ENCODE results near the gene TFF2.

The TFF2 gene

GRCh38 chr21:42317826-42318746 lies 32.7 kb downstream of the TFF2 start:
- DNase-seq = no peak

GRCh38 chr21:42317341-42317741 lies 33.5 kb downstream of the TFF2 start:
- no peak for DNase-seq

GRCh38 chr21:42316891-42317290 lies 33.9 kb downstream of the TFF2 start:
- DNase-seq = no peak

- no peak for DNase-seq
Measured at GRCh38 chr21:42315296-42315891, 35.4 kb downstream of the TFF2 start, which contains the start of gene TFF3. Gene TFF3 (minus strand): TSS chr21:42315409. CDS start chr21:42315374, 35 bp downstream.

GRCh38 chr21:42314616-42315295 lies 36.0 kb downstream of the TFF2 start:
- no peak for DNase-seq

GRCh38 chr21:42313501-42313969 lies 37.3 kb downstream of the TFF2 start:
- DNase-seq = no peak

- no peak for DNase-seq
Measured at GRCh38 chr21:42312626-42313104, 38.1 kb downstream of the TFF2 start.

- no peak for DNase-seq
Measured at GRCh38 chr21:42311816-42312625, 38.8 kb downstream of the TFF2 start.

- no peak for DNase-seq
Measured at GRCh38 chr21:42311160-42311559, 39.6 kb downstream of the TFF2 start.

GRCh38 chr21:42310411-42311001 lies 40.3 kb downstream of the TFF2 start:
- no peak for DNase-seq

- DNase-seq = peak; percentile 68
Measured at GRCh38 chr21:42309753-42310213, 41.0 kb downstream of the TFF2 start.

- DNase-seq = no peak
Measured at GRCh38 chr21:42308914-42309752, 41.7 kb downstream of the TFF2 start.

GRCh38 chr21:42308161-42308913 lies 42.5 kb downstream of the TFF2 start:
- DNase-seq = no peak

- no peak for DNase-seq
Measured at GRCh38 chr21:42307106-42307505, 43.7 kb downstream of the TFF2 start.

- DNase-seq = no peak
Measured at GRCh38 chr21:42306366-42307035, 44.3 kb downstream of the TFF2 start.

GRCh38 chr21:42305707-42306147 lies 45.1 kb downstream of the TFF2 start:
- no peak for DNase-seq

GRCh38 chr21:42304556-42305454 lies 46.0 kb downstream of the TFF2 start:
- DNase-seq = no peak

GRCh38 chr21:42303443-42303842 lies 47.4 kb downstream of the TFF2 start:
- no peak for DNase-seq

All from CD4-positive, alpha-beta T cell treated with Interleukin-17A for 1 hour (primary cell).